GM12878 (cell line): Measurements from ENCODE around the gene PCGF1. TPM values are rescaled to one million over a fixed set of nuclear protein-coding genes. Genes with fewer than 3 reads are reported as not detected.

ENCODE experiments used
- ATF7 ChIP-seq: fragments of 450-650 bp; IDR thresholded peaks from 2 replicates; pipeline ENCODE4 v1.6.1; 2016; ENCODE audit warnings: low read depth, mild to moderate bottlenecking
- GATAD2B ChIP-seq: fragments of 450-650 bp; conservative IDR thresholded peaks from 2 replicates; pipeline ENCODE4 v1.6.1; 2017; ENCODE audit warnings: low read depth, mild to moderate bottlenecking, moderate library complexity
- LARP7 ChIP-seq: fragments of 450-650 bp; IDR thresholded peaks from 2 replicates; pipeline ENCODE4 v1.6.1; 2017; ENCODE audit warnings: mild to moderate bottlenecking
- MYC ChIP-seq: IDR thresholded peaks from 2 replicates; pipeline ENCODE4 v1.6.1; 2011; ENCODE audit warnings: mild to moderate bottlenecking, low read length, moderate library complexity, inconsistent platforms; ENCODE audit not compliant: insufficient read depth, insufficient replicate concordance, insufficient read length, severe bottlenecking
- RCOR1 ChIP-seq: conservative IDR thresholded peaks from 2 replicates; pipeline ENCODE4 v1.6.1; 2012; ENCODE audit warnings: low read depth, low read length, improper control_type of control experiment
- RFX5 ChIP-seq: IDR thresholded peaks from 2 replicates; pipeline ENCODE4 v1.6.1; 2011; ENCODE audit warnings: low read depth, low read length, improper control_type of control experiment
- TBL1XR1 ChIP-seq: IDR thresholded peaks from 2 replicates; pipeline ENCODE4 v1.6.1; 2012; ENCODE audit warnings: low read depth, low read length, improper control_type of control experiment
- ZBED1 ChIP-seq: IDR thresholded peaks from 2 replicates; pipeline ENCODE4 v1.6.1; 2016; ENCODE audit warnings: borderline replicate concordance
- polyA plus RNA-seq, 11 experiments: library from polyadenylated mRNA; depleted of rRNA in 4 of 11; unstranded in 6 of 11; stranded (reverse) in 5 of 11; fragments of >200 nt; fragmentation: Nextera tagmentation in 4 of 11; fragmentation: Illumina TruSeq in 1 of 11; extraction: Ambion mirVana in 4 of 11; extraction: Trizol in 1 of 11; gene quantifications; 1 replicate in 1 of 11; 2 replicates in 10 of 11; pipeline versions ENCODE4 v1.2.1 to v1.2.3, GENCODE V29; 2011 to 2016; ENCODE audit warnings: inconsistent platforms in 2 of 11, missing spikeins in 2 of 11, low read depth in 1 of 11
- total RNA-seq, 4 experiments: library from RNA; depleted of rRNA in 3 of 4; stranded (reverse); fragments of >200 nt in 3 of 4; fragmentation: Illumina TruSeq in 1 of 4; extraction: Trizol in 1 of 4; gene quantifications; 2 replicates each; pipeline versions ENCODE4 v1.2.1 to v1.2.3, GENCODE V29; 2013 to 2021
- TF ChIP-seq, protein P1 (sequence below): fragments of 450-650 bp; IDR thresholded peaks from 2 replicates; pipeline ENCODE4 v1.6.1; 2017; ENCODE audit warnings: mild to moderate bottlenecking, moderate library complexity
- TF ChIP-seq, protein P2 (sequence below): fragments of 150-350 bp; IDR thresholded peaks from 2 replicates; pipeline ENCODE4 v1.6.1; 2014; ENCODE audit warnings: mild to moderate bottlenecking, low read depth, low read length
- TF ChIP-seq, protein P3 (sequence below): fragments of 450-650 bp; IDR thresholded peaks from 2 replicates; pipeline ENCODE4 v1.6.1; 2017; ENCODE audit warnings: borderline replicate concordance
- TF ChIP-seq, protein P4 (sequence below): IDR thresholded peaks from 2 replicates; pipeline ENCODE4 v1.6.1; 2011; ENCODE audit warnings: borderline replicate concordance, low read depth, mild to moderate bottlenecking, moderate library complexity, mixed read lengths, low read length; ENCODE audit not compliant: insufficient read depth; ENCODE audit errors: extremely low read length
- TF ChIP-seq, protein P5 (sequence below): IDR thresholded peaks from 2 replicates; pipeline ENCODE4 v1.6.1; 2012; ENCODE audit warnings: low read depth, low read length, improper control_type of control experiment
- TF ChIP-seq, protein P6 (sequence below): fragments of 450-650 bp; IDR thresholded peaks from 2 replicates; pipeline ENCODE4 v1.6.1; 2016; ENCODE audit warnings: mild to moderate bottlenecking, moderate library complexity, borderline replicate concordance

PCGF1 gene
- total and polyA plus RNA-seq, 10 of the 15 experiments (the other 5 are each of a cell fraction or from before 2014, with no cell fraction given), result 23.1 to 50.8 (median 27.4) TPM

DNA sequence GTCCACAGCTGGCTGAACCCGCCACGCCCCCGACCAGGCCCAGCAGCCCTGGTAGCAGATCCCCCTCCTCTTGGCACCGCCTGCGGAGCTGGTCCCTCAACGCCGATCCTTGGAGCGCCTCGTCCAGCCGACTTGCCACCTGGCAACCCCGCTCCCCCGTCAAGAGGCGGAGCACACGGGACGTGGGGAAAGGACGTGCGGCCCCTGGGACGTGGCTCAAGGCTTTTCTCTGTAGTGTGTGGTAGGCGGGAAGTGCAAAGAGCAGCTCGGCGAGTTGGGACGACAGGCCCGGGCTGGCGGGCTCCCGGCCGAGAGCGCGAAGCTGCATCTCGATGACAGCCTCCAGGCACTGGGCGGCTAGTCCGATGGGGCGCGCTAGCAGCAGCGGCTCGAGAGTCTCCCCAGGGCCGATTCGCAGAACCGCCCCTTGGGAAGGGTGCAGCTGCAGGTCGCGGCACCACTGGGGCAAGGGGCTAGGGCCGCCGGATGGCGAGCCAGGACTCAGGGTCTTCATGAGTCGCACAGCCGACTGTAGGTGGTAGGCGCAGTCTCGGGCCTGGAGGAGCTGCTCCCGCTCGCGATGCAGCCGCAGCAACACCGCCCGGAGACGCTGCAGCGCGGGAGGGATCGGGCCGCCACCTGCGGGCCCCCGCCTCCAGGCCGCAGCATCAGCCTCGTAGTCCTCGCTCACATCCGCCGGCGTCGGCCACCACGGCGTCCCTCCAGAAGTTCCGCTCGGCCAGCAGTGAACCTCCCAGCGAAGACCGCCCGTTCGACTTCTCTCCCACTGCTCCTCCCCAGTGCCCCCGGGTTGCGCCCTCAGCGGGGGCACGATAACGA is 25.3 kb downstream of the PCGF1 start (continued):
- TF ChIP-seq, protein P1, sequence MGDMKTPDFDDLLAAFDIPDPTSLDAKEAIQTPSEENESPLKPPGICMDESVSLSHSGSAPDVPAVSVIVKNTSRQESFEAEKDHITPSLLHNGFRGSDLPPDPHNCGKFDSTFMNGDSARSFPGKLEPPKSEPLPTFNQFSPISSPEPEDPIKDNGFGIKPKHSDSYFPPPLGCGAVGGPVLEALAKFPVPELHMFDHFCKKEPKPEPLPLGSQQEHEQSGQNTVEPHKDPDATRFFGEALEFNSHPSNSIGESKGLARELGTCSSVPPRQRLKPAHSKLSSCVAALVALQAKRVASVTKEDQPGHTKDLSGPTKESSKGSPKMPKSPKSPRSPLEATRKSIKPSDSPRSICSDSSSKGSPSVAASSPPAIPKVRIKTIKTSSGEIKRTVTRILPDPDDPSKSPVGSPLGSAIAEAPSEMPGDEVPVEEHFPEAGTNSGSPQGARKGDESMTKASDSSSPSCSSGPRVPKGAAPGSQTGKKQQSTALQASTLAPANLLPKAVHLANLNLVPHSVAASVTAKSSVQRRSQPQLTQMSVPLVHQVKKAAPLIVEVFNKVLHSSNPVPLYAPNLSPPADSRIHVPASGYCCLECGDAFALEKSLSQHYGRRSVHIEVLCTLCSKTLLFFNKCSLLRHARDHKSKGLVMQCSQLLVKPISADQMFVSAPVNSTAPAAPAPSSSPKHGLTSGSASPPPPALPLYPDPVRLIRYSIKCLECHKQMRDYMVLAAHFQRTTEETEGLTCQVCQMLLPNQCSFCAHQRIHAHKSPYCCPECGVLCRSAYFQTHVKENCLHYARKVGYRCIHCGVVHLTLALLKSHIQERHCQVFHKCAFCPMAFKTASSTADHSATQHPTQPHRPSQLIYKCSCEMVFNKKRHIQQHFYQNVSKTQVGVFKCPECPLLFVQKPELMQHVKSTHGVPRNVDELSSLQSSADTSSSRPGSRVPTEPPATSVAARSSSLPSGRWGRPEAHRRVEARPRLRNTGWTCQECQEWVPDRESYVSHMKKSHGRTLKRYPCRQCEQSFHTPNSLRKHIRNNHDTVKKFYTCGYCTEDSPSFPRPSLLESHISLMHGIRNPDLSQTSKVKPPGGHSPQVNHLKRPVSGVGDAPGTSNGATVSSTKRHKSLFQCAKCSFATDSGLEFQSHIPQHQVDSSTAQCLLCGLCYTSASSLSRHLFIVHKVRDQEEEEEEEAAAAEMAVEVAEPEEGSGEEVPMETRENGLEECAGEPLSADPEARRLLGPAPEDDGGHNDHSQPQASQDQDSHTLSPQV, result no peak
- peak; percentile 68 for TF ChIP-seq GATAD2B
- TF ChIP-seq, protein P2, sequence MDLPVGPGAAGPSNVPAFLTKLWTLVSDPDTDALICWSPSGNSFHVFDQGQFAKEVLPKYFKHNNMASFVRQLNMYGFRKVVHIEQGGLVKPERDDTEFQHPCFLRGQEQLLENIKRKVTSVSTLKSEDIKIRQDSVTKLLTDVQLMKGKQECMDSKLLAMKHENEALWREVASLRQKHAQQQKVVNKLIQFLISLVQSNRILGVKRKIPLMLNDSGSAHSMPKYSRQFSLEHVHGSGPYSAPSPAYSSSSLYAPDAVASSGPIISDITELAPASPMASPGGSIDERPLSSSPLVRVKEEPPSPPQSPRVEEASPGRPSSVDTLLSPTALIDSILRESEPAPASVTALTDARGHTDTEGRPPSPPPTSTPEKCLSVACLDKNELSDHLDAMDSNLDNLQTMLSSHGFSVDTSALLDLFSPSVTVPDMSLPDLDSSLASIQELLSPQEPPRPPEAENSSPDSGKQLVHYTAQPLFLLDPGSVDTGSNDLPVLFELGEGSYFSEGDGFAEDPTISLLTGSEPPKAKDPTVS, result no peak
- TF ChIP-seq TBL1XR1, result 0 out of 2 replicates have a peak, but pooled peaks have one; percentile 21
- TF ChIP-seq MYC, result no peak
- peak; percentile 64 for TF ChIP-seq LARP7
- TF ChIP-seq, protein P3, sequence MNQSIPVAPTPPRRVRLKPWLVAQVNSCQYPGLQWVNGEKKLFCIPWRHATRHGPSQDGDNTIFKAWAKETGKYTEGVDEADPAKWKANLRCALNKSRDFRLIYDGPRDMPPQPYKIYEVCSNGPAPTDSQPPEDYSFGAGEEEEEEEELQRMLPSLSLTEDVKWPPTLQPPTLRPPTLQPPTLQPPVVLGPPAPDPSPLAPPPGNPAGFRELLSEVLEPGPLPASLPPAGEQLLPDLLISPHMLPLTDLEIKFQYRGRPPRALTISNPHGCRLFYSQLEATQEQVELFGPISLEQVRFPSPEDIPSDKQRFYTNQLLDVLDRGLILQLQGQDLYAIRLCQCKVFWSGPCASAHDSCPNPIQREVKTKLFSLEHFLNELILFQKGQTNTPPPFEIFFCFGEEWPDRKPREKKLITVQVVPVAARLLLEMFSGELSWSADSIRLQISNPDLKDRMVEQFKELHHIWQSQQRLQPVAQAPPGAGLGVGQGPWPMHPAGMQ, result no peak
- no peak for TF ChIP-seq ZBED1
- TF ChIP-seq ATF7, result no peak
- TF ChIP-seq RFX5, result no peak
- no peak for TF ChIP-seq RCOR1
- TF ChIP-seq, protein P4, sequence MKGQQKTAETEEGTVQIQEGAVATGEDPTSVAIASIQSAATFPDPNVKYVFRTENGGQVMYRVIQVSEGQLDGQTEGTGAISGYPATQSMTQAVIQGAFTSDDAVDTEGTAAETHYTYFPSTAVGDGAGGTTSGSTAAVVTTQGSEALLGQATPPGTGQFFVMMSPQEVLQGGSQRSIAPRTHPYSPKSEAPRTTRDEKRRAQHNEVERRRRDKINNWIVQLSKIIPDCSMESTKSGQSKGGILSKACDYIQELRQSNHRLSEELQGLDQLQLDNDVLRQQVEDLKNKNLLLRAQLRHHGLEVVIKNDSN, result no peak
- TF ChIP-seq, protein P5, sequence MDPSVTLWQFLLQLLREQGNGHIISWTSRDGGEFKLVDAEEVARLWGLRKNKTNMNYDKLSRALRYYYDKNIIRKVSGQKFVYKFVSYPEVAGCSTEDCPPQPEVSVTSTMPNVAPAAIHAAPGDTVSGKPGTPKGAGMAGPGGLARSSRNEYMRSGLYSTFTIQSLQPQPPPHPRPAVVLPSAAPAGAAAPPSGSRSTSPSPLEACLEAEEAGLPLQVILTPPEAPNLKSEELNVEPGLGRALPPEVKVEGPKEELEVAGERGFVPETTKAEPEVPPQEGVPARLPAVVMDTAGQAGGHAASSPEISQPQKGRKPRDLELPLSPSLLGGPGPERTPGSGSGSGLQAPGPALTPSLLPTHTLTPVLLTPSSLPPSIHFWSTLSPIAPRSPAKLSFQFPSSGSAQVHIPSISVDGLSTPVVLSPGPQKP, result no peak
- TF ChIP-seq, protein P6, sequence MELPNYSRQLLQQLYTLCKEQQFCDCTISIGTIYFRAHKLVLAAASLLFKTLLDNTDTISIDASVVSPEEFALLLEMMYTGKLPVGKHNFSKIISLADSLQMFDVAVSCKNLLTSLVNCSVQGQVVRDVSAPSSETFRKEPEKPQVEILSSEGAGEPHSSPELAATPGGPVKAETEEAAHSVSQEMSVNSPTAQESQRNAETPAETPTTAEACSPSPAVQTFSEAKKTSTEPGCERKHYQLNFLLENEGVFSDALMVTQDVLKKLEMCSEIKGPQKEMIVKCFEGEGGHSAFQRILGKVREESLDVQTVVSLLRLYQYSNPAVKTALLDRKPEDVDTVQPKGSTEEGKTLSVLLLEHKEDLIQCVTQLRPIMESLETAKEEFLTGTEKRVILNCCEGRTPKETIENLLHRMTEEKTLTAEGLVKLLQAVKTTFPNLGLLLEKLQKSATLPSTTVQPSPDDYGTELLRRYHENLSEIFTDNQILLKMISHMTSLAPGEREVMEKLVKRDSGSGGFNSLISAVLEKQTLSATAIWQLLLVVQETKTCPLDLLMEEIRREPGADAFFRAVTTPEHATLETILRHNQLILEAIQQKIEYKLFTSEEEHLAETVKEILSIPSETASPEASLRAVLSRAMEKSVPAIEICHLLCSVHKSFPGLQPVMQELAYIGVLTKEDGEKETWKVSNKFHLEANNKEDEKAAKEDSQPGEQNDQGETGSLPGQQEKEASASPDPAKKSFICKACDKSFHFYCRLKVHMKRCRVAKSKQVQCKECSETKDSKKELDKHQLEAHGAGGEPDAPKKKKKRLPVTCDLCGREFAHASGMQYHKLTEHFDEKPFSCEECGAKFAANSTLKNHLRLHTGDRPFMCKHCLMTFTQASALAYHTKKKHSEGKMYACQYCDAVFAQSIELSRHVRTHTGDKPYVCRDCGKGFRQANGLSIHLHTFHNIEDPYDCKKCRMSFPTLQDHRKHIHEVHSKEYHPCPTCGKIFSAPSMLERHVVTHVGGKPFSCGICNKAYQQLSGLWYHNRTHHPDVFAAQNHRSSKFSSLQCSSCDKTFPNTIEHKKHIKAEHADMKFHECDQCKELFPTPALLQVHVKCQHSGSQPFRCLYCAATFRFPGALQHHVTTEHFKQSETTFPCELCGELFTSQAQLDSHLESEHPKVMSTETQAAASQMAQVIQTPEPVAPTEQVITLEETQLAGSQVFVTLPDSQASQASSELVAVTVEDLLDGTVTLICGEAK, result no peak
